Kasumi-1 (cell line): ENCODE measurements around the gene HOXB1.

Experiments used
- DNase-seq, 2 experiments: peaks; one replicate each; lab custom pipeline; 2025; lab: John Stamatoyannopoulos, UW

Gene HOXB1

DNA sequence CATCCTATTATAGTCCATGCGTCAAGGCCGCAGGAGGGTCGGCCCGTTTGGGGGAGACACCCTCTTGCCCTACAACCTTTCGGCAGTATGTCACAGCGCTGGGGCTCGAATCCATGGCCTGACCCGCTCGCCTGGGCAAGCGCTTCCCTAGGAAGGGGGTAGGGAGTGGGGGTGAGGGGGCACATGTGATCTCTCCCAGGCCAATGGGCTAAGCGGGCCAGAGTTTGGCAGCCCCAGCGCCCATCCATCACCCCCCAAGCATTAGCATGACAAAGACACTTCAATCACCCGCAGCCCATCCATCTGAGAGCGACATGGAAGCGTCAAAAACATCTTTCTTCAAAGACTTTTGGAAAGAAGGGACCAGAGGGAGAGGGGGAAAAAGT, at the start of gene HOXB1:
TSS of gene HOXB1 (minus strand) at position 125 of the 386 bp plus-strand sequence. CDS start at position 18, 107 bp downstream.
- DNase-seq: no peak

DNA sequence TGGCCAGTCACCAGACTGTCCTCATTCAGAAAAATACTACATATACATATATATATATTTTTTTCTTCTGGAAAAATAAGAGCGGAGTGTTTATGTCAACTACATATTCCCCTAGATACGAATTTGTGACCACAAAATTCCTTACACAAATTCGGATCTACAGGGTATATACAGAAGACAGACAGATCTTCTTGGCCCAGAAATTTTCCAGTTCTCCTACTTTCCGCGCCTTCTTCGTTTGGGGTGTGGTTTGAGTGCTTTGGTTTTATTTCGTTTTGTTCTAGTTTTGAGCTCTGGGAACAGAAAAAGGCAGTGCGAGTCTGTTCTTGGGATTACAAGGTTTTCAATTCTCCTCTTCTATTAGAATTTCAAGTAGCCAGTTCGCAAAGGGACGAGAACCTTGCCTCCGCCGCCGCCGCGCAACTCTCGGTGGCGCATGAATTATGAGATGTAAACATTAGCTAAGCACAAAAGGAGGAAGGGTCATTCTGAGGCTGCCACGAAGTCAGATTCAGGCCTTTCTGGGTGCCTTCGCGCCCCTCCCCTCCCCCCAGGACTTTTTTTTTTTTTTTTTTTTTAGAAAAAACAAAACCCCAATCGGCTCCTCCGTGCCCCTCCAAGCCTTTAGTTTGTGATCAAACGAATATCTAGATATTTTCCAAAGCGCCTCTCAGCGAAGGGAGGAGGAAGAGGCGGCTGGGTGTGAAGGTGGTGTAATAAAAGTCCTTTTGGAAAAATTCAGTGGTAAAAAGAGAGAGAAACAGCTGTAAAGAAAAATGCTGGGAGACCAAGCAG, 49.1 kb upstream of the HOXB1 start:
- no peak for DNase-seq

DNA sequence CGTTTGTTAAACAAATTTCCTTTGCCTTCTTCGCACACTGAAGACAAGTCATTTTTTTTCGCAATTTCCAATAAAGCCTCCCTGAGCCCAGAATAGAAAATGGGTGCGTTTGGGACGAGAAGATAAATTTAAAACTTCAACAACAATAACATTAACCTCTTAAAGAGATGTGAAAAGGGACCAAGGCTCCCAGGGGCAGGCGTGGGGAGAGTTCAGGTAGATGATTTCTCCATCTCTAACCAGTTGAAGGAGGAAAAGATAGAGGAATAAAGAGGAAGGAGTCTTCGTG, 48.6 kb upstream of the HOXB1 start:
- no peak for DNase-seq

DNA sequence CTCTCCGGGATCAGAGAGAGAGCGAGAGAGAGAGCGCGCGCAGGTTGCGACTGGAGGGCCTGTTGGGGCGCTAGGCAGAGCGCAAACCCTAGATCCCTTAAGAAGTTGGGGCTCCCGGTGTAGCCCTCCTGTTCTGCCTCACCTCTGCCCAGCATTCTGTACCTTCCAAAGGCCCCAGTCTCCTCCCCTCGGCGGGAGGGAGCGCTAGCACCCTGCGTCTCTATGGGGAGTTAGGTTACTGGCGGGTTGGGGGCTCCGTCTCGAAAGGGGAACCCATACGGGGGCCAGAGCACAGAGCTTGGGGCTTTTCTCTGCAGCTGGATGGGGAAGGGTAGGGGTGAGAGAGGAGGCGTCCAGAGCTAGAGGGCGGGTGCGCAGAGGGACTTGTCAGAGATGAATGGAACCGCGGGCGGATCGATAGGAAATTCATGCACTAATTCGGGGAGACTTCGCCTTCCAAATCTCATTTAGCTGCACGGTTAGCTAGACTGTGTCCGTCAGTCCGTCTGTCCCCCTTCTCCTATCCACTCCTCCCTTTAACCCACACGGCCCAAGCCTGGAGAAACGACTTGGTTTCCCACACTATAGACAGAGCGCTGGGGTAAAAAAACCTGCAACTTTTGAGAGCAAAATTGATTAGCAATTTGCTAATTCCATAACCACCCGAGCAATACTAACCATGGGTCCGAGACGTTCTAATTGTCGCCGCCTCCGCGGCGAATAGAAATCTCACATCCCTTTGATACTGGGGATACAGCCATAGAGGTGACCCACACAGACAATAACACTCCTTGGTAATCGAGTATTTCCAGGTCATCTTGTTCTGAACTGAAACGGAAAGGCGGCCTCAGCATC, 48.0 kb upstream of the HOXB1 start:
- DNase-seq: no peak

DNA sequence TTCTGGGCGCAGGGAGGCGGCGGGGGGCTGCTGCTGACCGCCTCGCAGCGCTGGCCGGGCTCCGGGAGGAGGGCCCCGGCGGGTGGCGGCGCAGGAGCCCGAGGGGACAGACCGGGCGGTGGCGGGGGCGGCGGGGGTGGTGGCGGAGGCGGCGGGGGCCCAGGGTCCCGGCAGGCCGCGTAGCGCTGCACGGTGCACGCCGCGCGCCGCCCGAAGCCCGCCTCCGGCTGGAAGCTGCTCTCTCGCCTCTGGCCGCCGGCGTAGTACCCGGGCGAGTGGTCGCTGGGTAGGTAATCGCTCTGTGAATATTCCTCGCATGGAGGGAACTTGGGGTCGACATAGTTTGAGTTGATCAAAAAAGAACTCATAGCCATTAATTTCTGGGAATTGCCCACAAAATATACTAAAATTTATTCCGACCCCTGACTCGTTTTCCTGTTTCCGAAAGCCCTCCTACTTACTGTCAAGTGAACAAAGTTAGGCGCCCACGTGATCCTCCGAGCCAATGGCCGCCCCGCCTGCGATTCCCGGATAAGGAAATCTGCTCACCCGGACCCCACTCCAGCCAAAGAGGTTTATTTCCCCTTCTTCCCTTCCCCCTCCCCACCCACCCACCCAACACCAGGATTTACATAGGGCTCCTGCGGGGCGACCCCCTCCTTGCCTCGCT, 47.3 kb upstream of the HOXB1 start, which contains the start of gene HOXB4:
TSS of gene HOXB4 (minus strand) at position 405 of the 670 bp plus-strand sequence. CDS start at position 374, 31 bp downstream.
- DNase-seq: no peak

DNA sequence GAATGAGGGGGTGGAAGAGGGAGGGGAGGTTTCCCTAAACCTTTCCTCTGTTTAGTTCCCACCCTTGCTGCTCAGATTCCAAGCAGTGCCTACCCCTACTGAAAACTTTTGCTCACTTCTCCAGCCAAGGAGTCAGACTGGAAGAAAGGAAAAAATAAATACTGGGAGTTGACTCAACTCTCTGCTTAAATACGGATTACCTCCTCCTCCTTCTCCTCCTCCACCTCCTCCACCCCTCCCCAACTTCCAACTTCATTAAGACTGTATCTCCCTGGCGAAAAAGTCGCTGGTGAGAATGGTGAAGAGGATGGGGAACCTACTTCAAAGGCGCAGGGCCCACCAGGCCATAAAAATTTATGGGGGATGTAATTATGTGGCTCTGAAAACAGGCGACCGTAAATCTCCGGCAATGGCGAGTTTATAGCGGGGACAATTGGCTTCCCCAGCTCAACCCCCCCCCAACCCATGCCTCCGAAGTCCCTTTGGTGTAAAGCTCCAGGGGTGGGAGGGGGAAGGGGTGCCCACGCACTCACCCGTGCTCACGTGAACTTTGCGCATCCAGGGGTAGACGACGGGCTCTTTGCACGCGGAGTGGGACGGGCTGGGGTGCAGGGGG, 46.6 kb upstream of the HOXB1 start:
- DNase-seq: no peak

DNA sequence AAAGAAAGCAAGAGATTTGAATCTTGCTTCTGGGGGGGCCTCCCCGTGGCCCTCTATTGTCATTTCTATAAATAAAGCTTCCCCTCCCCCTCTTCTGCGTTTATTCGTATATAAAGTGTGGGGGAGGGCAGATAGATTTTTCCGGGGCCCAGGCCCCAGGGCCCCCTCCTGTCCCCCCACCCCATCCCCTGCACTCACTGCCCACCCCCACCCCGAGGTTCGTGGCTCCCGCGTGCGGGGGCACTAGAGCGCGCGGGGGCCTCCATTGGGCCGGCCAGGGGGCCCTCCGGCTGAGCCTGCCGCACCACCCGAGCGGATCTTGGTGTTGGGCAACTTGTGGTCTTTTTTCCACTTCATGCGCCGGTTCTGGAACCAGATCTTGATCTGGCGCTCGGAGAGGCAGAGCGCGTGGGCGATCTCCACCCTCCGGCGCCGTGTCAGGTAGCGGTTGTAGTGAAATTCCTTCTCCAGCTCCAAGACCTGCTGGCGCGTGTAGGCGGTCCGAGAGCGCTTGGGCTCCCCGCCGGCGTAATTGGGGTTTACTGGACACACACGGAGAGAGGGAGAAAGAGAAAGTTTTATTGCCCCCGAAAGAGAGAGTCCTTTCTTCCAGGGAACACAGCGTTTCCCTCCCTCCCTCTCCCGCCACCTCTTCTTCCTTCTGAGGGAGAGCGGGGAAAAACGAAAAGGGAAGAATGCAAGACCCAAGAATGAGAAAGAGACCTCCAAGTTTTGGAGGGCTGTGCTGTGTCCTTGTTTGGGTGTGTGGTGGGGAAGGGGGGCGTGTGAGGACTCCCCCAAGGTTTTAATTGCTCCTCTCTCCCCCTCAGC, 45.9 kb upstream of the HOXB1 start:
- no peak for DNase-seq

DNA sequence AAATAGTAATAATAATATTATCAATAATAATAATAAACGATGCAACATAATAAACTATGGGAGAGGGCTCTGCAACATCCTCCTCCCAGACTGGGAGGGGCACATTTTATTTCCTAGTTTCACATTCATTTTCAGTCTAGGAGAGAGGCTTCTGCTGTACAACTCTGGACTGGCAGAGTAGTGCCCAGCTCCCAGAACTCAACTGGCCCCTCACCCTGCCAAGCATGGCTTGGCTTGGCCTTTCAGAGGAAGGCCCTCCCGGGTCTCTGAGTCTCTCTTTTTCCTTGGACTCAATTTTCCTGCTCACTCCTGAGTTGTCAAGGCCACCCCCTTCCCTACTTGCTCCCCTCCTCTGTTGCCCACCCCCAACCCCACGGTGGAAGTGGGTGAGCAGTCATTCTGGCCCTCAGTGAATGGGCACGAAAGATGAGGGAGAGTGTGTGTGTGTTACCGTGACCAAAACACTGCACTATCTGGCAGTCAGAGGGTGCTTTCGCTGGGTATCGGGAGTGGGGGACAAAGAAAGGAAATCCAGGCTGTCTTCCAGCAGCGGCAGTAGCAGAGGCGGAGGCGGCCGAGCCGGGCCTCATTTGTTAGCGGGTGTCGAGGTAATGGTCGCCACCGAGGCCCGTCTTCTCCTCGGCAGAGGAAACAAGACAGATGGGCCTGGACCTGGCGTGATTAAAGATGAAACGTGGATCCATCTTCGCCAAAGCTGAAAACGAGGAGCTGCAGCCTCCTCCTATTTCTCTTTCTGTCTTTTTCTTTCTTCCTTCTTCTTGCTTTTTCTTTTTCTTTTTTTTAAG, 45.1 kb upstream of the HOXB1 start:
- no peak for DNase-seq

DNA sequence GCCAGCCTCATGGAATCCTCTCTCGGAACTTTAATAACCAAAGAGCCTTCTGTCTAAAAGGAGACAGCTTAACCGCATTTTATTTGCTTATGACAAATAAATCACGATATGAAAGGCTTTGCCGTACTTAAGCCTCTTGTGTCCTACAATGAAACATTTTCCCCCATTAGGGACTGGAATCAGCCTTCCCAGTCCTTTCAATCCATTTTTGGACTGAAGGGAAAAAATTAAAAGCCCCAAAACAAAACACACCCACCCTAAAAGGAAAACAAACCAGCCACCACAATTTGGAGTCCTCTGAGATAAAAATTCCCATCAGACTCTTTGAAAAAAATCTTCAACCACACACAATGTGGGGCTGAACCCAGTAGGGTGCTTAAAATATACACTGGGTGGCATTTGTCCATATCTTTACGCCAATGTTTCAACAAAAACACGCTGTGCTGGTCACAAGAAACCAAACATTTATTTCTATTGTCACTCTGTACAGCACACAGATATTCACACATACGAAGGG, 44.3 kb upstream of the HOXB1 start:
- DNase-seq: no peak

DNA sequence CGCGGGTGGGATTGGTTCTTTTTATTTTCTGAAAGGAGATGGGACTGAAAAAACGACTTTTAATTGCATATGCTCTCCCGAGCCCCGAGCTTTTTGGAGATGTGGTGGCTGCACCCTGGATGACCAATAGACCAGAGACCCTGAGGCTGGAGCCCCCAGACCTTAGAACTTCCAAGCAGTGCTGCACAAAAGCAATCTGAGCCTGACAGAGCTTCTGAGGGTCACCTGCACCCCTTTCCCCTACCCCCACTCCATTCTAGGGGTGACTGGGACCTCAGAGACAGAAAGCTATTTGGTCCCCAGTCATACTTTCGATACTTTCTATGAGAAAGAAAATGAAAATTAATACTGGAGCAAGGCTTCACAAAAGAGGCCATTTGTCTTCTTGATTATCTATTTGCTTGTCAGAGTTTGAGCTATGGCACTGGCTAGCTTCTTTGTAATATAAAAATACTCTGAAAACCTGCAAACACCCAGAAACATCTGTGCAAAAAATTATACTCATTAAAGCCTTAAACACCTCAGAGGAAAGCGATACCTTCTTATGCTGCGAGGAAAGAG, 43.8 kb upstream of the HOXB1 start:
- DNase-seq: no peak

DNA sequence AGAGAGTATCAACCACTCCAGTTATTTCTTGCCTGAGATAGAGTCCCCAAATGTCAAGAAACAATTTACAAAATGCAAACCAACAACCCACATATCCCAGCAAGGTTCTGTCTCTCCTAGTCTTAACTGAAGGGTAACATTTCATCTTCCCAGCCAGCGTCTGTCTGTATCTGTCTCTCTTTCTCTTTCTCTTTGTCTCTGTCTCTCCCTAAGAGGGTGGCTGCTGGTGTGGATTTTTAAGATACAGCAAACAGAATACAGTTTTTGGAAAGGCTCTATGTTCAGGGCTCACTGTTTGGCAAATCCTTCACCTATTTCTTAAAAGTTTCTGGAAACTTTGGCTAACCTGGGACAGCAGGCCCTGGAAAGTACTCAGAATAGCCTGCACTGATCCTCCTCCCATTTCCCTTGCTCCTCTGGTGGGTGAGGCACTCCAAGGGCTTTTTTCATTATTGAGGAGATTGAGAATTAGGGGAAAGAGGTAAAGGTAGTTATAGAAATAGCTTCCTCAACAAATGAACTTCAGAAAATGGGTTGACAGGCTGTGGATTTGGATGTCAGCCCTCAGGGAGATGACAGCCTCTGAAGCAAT, 41.1 kb upstream of the HOXB1 start:
- no peak for DNase-seq

DNA sequence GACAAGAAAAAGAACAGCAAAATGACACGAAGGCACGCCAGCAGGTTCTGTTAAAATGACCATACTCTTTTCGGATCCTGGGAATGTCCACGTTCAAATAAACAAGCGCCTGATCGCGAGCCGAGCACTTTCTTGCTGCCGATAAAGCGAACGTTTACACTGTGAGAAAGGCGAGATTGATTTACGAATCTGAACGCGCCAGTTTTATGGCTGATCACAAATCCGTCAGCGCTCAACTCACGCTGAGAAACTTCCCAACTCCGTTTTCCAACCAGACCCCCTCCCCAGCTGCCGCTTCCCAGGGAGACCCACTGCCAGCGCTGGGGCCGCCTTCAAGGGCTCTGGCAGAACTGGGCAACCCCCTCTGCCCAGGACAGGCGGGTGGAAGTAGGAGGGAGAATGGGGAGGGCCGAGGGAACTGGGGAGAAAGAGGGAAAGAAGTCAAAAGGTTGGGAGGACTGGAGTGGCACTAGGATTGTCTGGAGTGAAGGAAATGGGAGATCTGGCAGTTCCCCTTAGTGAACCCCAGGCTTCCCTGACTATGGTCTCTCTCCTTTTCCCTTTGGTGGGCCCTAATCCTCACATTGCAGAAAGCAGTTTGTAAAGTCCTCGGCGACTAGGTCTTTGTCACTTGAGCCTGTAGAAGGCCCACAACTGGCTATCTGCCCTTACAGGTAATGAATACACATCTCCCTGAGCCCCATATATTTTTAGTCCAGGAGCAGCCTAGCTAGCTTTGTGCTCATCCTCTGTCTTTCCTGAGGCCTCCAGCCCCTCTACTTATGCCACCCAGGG, 40.4 kb upstream of the HOXB1 start:
- no peak for DNase-seq

DNA sequence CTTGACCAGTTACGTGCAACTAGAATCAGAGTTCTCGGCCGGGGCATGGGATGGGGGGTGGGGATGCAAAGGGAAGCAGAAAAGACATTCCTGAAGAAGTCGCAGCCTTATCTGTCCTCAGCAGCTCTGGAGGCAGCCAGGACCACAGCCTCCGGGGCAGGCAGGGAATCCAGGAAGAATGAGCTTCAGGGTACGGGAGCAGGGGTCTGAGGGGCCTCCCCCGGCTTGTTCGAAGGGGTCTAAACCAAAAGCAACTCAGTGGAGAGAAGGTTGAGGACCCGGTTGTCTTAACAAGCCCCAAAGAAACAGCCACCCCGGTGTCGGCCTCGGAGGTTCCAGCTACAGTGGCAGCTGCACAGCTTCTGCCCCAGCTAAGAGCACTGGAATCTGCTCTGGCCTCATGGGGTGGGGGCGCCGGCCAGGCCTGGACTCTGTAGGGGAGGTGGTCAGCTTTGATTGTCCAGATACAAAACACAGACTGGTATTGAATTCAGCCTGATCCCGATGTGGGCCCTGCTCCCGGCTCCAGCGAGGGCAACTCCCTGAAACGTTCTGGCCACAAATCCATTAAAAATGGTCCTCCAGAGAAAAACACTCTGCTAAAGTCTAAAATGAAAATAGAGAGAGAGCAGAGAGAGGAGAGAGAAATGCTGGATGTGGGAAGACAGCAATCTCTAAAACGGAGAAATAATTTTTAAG, 39.7 kb upstream of the HOXB1 start:
- DNase-seq: no peak

DNA sequence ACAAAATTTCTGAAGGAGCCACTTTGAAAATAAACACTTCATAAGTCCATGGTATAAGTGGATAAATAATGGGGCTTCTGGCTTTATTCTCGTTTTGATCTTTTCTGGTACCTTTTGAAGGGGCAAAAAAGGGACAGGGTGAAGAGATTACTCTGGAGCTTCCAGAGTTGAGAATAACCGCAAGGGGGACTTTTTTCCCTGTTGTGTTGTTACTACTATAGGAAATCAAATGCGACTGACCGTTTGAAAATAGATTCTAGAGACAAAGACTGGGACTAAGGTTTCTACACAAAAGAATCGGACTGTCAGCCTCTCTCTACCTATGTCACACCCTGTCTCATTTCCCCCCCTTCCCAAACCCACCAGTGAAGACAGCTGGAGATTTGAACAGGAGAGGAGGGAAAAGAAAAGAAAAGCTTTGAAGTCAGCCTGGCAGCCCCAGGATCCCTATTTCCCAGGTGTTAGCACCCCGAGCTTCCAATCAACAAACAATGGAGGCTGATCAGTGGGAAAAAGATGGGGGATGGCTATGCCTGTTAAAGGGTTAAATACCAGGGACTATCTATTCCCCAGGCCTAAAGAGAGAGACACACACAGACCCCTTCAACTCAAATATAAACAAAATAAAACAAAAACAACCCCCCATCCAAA, 39.0 kb upstream of the HOXB1 start:
- no peak for DNase-seq

DNA sequence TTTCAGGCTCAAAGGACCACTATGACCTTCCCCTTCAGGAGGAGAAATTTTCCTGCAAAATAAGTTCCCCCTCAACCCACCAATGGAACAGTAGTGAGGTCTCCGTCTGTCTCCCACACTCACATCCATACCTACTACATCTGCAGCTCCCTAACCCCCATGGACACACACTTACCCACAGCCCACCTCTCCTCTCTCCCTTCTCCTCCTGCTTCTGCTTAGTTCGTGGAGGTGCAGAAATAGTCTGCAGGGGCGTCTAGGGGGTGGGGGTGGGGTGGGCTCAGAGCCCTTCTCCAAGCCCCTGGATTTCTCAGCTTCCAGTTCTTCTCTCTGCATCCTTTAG, 38.4 kb upstream of the HOXB1 start:
- no peak for DNase-seq

DNA sequence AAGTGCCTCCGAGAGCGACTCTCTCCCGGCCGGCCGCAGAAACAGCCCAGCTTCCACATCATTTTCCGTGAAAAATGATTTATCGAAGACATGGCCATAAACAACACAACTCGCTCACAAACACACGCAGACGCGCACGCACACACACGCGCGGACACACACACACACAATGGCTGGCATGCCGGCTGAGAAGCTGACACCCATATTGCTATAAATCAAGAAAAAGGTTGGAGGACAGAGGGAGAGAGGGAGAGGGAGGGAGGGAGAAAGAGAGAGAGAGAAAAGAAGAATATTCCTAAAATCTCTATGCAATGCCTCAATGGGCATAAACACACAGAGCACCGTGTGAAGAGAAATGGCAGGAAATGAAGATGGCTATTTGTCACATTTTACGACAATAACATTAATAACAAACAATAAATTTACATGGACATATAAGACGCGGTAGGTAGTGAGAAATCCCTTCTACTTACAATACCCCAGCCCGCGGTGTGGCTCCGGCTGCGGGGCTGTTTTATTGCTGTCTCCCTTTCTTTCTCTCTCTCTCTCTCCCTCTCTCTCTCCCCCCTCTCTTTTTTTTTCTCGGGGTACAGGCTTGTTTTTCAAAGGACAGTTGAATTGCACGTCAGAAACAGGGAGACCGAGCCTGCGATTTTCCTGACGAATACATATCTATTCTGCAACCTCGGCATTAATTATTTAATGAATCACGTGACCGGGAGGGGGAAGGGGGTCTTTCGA, 37.9 kb upstream of the HOXB1 start:
- no peak for DNase-seq
